Measurements from ENCODE around the gene FNTB. TPM values are rescaled to one million over a fixed set of nuclear protein-coding genes. Genes with fewer than 3 reads are reported as not detected.

Gene FNTB
- total and polyA plus RNA-seq, 2 donors (not counting 1 experiment from before 2014, with no cell fraction given): 6.6 to 10.2 TPM

GRCh38 chr14:65077318-65077717 lies 90.6 kb downstream of the FNTB start:
- Histone ChIP-seq H3K9ac (ENCODE audit: low read length) (no peak overlapping the region), H3K4me2 (replicated peaks; ENCODE audit: low read depth, low read length, poor library complexity, severe bottlenecking) (no peak overlapping the region), H3K79me2 (ENCODE audit: control insufficient read depth, insufficient read depth, low read length) (peaks cover 38% of the 10 kb centered on the region), H3K27me3 (replicated peaks in 1 of 4; ENCODE audit: control extremely low read depth in 1 of 4, control insufficient read depth in 3 of 4, insufficient read depth in 4 of 4, low read length in 3 of 4) (no peaks in the 10 kb centered on the region), H3K4me1 (ENCODE audit: control insufficient read depth in 2 of 2, insufficient read depth in 2 of 2, low read length in 2 of 2) (peaks cover 11 to 24% of the 10 kb centered on the region in 2 donors), H3K27ac (ENCODE audit: low read length in 2 of 2) (no peak overlapping the region), H3K9me3 (ENCODE audit: control extremely low read depth in 1 of 3, control insufficient read depth in 2 of 3, insufficient read depth in 1 of 3, low read length in 2 of 3) (no peaks in the 10 kb centered on the region), H2AFZ (ENCODE audit: insufficient read depth, low read depth, low read length, poor library complexity, severe bottlenecking) (no peak overlapping the region), H3K36me3 (replicated peaks in 1 of 2; ENCODE audit: control extremely low read depth in 1 of 2, control insufficient read depth in 1 of 2, extremely low read depth in 1 of 2, insufficient read depth in 2 of 2, low read length in 1 of 2) (peaks cover 0 to 77% of the 10 kb centered on the region in 2 experiments), H3K4me3 (ENCODE audit: control extremely low read depth in 1 of 5, extremely low read depth in 1 of 5, insufficient read depth in 1 of 5, low read depth in 2 of 5, low read length in 4 of 5) (no peak overlapping the region), H4K20me1 (ENCODE audit: control insufficient read depth, insufficient read depth, low read length, poor library complexity, severe bottlenecking) (peaks cover 73% of the 10 kb centered on the region)
- intact Hi-C loops (cut with micrococcal nuclease): no loop called here
- Mint-ChIP-seq H3K27ac (no peak overlapping the region), H3K4me3 (no peak overlapping the region), H3K4me1 (peaks cover 38% of the 10 kb centered on the region), H3K27me3 (no peaks in the 10 kb centered on the region), H3K9me3 (ENCODE audit: insufficient read depth) (no peaks in the 10 kb centered on the region)
- CTCF ChIA-PET: no interaction called here
- TF ChIP-seq EZH2 (IDR thresholded peaks at IDR 0.05; ENCODE audit: borderline replicate concordance, insufficient read depth, low read depth, low read length, poor library complexity, severe bottlenecking) (no peak), CTCF (IDR thresholded peaks at IDR 0.05) (no peak)
- POLR2A ChIA-PET: no interaction called here
- no CpG with 5 or more reads among the region's 2 CpGs for WGBS (ENCODE audit: insufficient coverage)
- no peak for DNase-seq
- no peak for ATAC-seq (ENCODE audit: low read depth)

- peaks cover 11 to 24% of the 10 kb centered on the region in 2 donors for H3K4me1 ChIP-seq (ENCODE audit: control insufficient read depth in 2 of 2, insufficient read depth in 2 of 2, low read length in 2 of 2)
- no peaks in the 10 kb centered on the region for H3K27me3 ChIP-seq (replicated peaks in 1 of 4; ENCODE audit: control extremely low read depth in 1 of 4, control insufficient read depth in 3 of 4, insufficient read depth in 4 of 4, low read length in 3 of 4)
- no peak overlapping the region for H2AFZ ChIP-seq (ENCODE audit: insufficient read depth, low read depth, low read length, poor library complexity, severe bottlenecking)
- H3K9me3 Mint-ChIP-seq (ENCODE audit: insufficient read depth): no peaks in the 10 kb centered on the region
- H3K27ac Mint-ChIP-seq: no peak overlapping the region
- intact Hi-C loops (cut with micrococcal nuclease): no loop called here
- POLR2A ChIA-PET: no interaction called here
- H3K4me3 Mint-ChIP-seq: no peak overlapping the region
- TF ChIP-seq CTCF (IDR thresholded peaks at IDR 0.05) (no peak), EZH2 (IDR thresholded peaks at IDR 0.05; ENCODE audit: borderline replicate concordance, insufficient read depth, low read depth, low read length, poor library complexity, severe bottlenecking) (no peak)
- 96% methylated on average over 3 of the region's 6 CpGs for WGBS (ENCODE audit: insufficient coverage)
- H3K4me3 ChIP-seq (ENCODE audit: control extremely low read depth in 1 of 5, extremely low read depth in 1 of 5, insufficient read depth in 1 of 5, low read depth in 2 of 5, low read length in 4 of 5): no peak overlapping the region
- CTCF ChIA-PET: interaction anchor here (1.2 kb wide), 1 partner anchor 15 kb away, joined by 4 read pairs; no protein-coding TSS in a partner anchor
- H3K27ac ChIP-seq (ENCODE audit: low read length in 2 of 2): no peak overlapping the region
- no peaks in the 10 kb centered on the region for H3K9me3 ChIP-seq (ENCODE audit: control extremely low read depth in 1 of 3, control insufficient read depth in 2 of 3, insufficient read depth in 1 of 3, low read length in 2 of 3)
- H3K4me2 ChIP-seq (replicated peaks; ENCODE audit: low read depth, low read length, poor library complexity, severe bottlenecking): no peak overlapping the region
- peaks cover 87% of the 10 kb centered on the region for H4K20me1 ChIP-seq (ENCODE audit: control insufficient read depth, insufficient read depth, low read length, poor library complexity, severe bottlenecking)
- no peaks in the 10 kb centered on the region for H3K27me3 Mint-ChIP-seq
- no peak for ATAC-seq (ENCODE audit: low read depth)
- H3K4me1 Mint-ChIP-seq: peaks cover 44% of the 10 kb centered on the region
- H3K79me2 ChIP-seq (ENCODE audit: control insufficient read depth, insufficient read depth, low read length): peaks cover 54% of the 10 kb centered on the region
- DNase-seq: no peak
- H3K9ac ChIP-seq (ENCODE audit: low read length): no peak overlapping the region
- peaks cover 0 to 79% of the 10 kb centered on the region in 2 experiments for H3K36me3 ChIP-seq (replicated peaks in 1 of 2; ENCODE audit: control extremely low read depth in 1 of 2, control insufficient read depth in 1 of 2, extremely low read depth in 1 of 2, insufficient read depth in 2 of 2, low read length in 1 of 2)
Observed at GRCh38 chr14:65079201-65079600, 92.5 kb downstream of the FNTB start.
